PC-9 (cell line): ENCODE measurements around the gene KCNK10. TPM values are rescaled to one million over a fixed set of nuclear protein-coding genes. Genes with fewer than 3 reads are reported as not detected.

Experiments
- BruUV-seq: library from RNA; stranded (reverse); fragments of 400-500 nt; replicated peaks from 2 replicates; lab custom pipeline; 2021; lab: Mats Ljungman, UMichigan
- CTCF ChIA-PET: fragments of 300-600 bp; sonication (Branson Sonifier 250); formaldehyde crosslinking; loops from one replicate; lab custom pipeline; 2022; ENCODE audit warnings: antibody characterized with exemption; lab: Charles Lee
- POLR2A ChIA-PET: fragments of 300-600 bp; sonication (Branson Sonifier 250); formaldehyde crosslinking; loops from one replicate; lab custom pipeline; 2022; ENCODE audit warnings: antibody characterized with exemption; ENCODE audit not compliant: unreplicated experiment; lab: Charles Lee
- DNase-seq, 2 experiments: peaks; one replicate each; pipeline versions ENCODE4 v3.0.0 to v3.0.0-alpha.2; 2015 to 2022; ENCODE audit warnings: mixed read lengths in 1 of 2
- H2AFZ ChIP-seq: fragments of 200-600 bp; sonication (generic); 2 replicates; pipeline ENCODE4 v1.8.1; 2017; ENCODE audit warnings: antibody characterized with exemption
- H3F3A ChIP-seq: fragments of 200-600 bp; sonication (generic); 2 replicates; pipeline ENCODE4 v1.8.1; 2017; ENCODE audit warnings: antibody characterized with exemption, mild to moderate bottlenecking, low read depth; ENCODE audit not compliant: insufficient read depth
- H3K27ac ChIP-seq: fragments of 200-600 bp; sonication (generic); 2 replicates; pipeline ENCODE4 v1.6.1; 2016; ENCODE audit warnings: mixed run types
- H3K27me3 ChIP-seq: fragments of 200-600 bp; sonication (generic); 2 replicates; pipeline ENCODE4 v1.6.1; 2016; ENCODE audit warnings: low read depth, mixed run types; ENCODE audit not compliant: insufficient read depth
- H3K36me3 ChIP-seq: fragments of 200-600 bp; sonication (generic); 2 replicates; pipeline ENCODE4 v1.6.1; 2016; ENCODE audit warnings: low read depth, mixed run types
- H3K4me1 ChIP-seq: fragments of 200-600 bp; sonication (generic); replicated peaks from 2 replicates; pipeline ENCODE4 v1.6.1; 2016; ENCODE audit warnings: mixed run types; ENCODE audit not compliant: insufficient read depth
- H3K4me2 ChIP-seq: fragments of 200-600 bp; sonication (generic); 2 replicates; pipeline ENCODE4 v1.6.1; 2017; ENCODE audit warnings: mixed run types
- H3K4me3 ChIP-seq: fragments of 200-600 bp; sonication (generic); 2 replicates; pipeline ENCODE4 v1.6.1; 2016; ENCODE audit warnings: mixed run types
- H3K79me2 ChIP-seq: fragments of 200-600 bp; sonication (generic); 2 replicates; pipeline ENCODE4 v1.6.1; 2017; ENCODE audit warnings: low read depth, mixed run types
- H3K9me2 ChIP-seq: fragments of 200-600 bp; sonication (generic); 2 replicates; pipeline ENCODE4 v1.8.1; 2017; ENCODE audit warnings: mild to moderate bottlenecking; ENCODE audit not compliant: insufficient read depth
- H3K9me3 ChIP-seq: fragments of 200-600 bp; sonication (generic); 2 replicates; pipeline ENCODE4 v1.8.1; 2016; ENCODE audit warnings: low read depth; ENCODE audit not compliant: insufficient read depth
- H4K20me1 ChIP-seq: fragments of 200-600 bp; sonication (generic); 2 replicates; pipeline ENCODE4 v1.8.1; 2017; ENCODE audit not compliant: insufficient read depth
- CTCF ChIP-seq: fragments of 200-600 bp; sonication (generic); conservative IDR thresholded peaks from 2 replicates; pipeline ENCODE4 v1.6.1; 2017; ENCODE audit warnings: mixed run types, antibody characterized with exemption, mild to moderate bottlenecking, moderate library complexity
- EZH2 ChIP-seq: fragments of 200-600 bp; sonication (generic); IDR thresholded peaks from 2 replicates; pipeline ENCODE4 v1.8.0; 2017; ENCODE audit warnings: antibody characterized with exemption, low read depth
- intact Hi-C: fragments of 100-400 bp; cut with micrococcal nuclease; formaldehyde crosslinking; loops from one replicate; pipeline ENCODE4 v1.10.0; 2022; ENCODE audit not compliant: unreplicated experiment
- total RNA-seq: library from RNA; stranded (reverse); gene quantifications from 2 replicates; pipeline ENCODE4 v1.2.3, GENCODE V29; 2021

Gene KCNK10
- total RNA-seq, 1 experiment from 2014 or later = not detected

- no TSS peak for BruUV-seq
Observed at GRCh38 chr14:88146881-88147649, 176.0 kb downstream of the KCNK10 start.

GRCh38 chr14:88143810-88144209, 179.3 kb downstream of the KCNK10 start:
- no TSS peak for BruUV-seq
- no peaks in the 10 kb centered on the region for H3K4me1 ChIP-seq
- intact Hi-C loops = no loop called here
- H2AFZ ChIP-seq = no peak overlapping the region
- no peaks in the 10 kb centered on the region for H3F3A ChIP-seq
- TF ChIP-seq EZH2 (no peak), CTCF (no peak)
- no peaks in the 10 kb centered on the region for H3K27me3 ChIP-seq
- no peaks in the 10 kb centered on the region for H3K36me3 ChIP-seq
- DNase-seq = no peak
- no peak overlapping the region for H3K27ac ChIP-seq
- POLR2A ChIA-PET = no interaction called here
- no peaks in the 10 kb centered on the region for H3K9me2 ChIP-seq
- no peaks in the 10 kb centered on the region for H4K20me1 ChIP-seq
- CTCF ChIA-PET = no interaction called here
- no peak overlapping the region for H3K4me3 ChIP-seq
- no peaks in the 10 kb centered on the region for H3K9me3 ChIP-seq
- H3K79me2 ChIP-seq = no peaks in the 10 kb centered on the region
- H3K4me2 ChIP-seq = no peak overlapping the region

More at GRCh38 chr14:88146881-88147649, 176.0 kb downstream of the KCNK10 start:
- Histone ChIP-seq H4K20me1 (no peaks in the 10 kb centered on the region), H3K9me2 (no peaks in the 10 kb centered on the region), H3K9me3 (no peaks in the 10 kb centered on the region), H3K4me2 (no peak overlapping the region), H3K36me3 (no peaks in the 10 kb centered on the region), H3F3A (no peaks in the 10 kb centered on the region), H3K4me1 (no peaks in the 10 kb centered on the region), H3K27me3 (peaks cover 4% of the 10 kb centered on the region; the same call in 1 of the 2 replicates), H3K27ac (no peak overlapping the region), H3K4me3 (no peak overlapping the region), H2AFZ (no peak overlapping the region), H3K79me2 (no peaks in the 10 kb centered on the region)
- no peak for DNase-seq
- TF ChIP-seq CTCF (no peak), EZH2 (no peak)
- intact Hi-C loops = no loop called here
- ChIA-PET POLR2A (no interaction called here), CTCF (no interaction called here)

- no peak for DNase-seq
Observed at GRCh38 chr14:88142997-88143396, 180.1 kb downstream of the KCNK10 start.

More at GRCh38 chr14:88142997-88143396, 180.1 kb downstream of the KCNK10 start:
- Histone ChIP-seq H3K4me2 (no peak overlapping the region), H3K9me3 (no peaks in the 10 kb centered on the region), H3K9me2 (no peaks in the 10 kb centered on the region), H3K4me1 (no peaks in the 10 kb centered on the region), H3K27me3 (no peaks in the 10 kb centered on the region), H3K4me3 (no peak overlapping the region), H3K79me2 (no peaks in the 10 kb centered on the region), H2AFZ (no peak overlapping the region), H3K36me3 (no peaks in the 10 kb centered on the region), H4K20me1 (no peaks in the 10 kb centered on the region), H3K27ac (no peak overlapping the region), H3F3A (no peaks in the 10 kb centered on the region)
- ChIA-PET CTCF (no interaction called here), POLR2A (no interaction called here)
- intact Hi-C loops = no loop called here
- TF ChIP-seq CTCF (no peak), EZH2 (no peak)
- no TSS peak for BruUV-seq
